T-helper 1 cell (primary cell): ENCODE results near the gene QKI.

ENCODE experiments used
- DNase-seq, 5 donors: peaks; one replicate each; pipeline ENCODE4 v3.0.0-alpha.2; 2012 to 2020

The QKI gene

GRCh38 chr6:163490826-163491577 lies 76.5 kb downstream of the QKI start:
- peak in 1 of 5 donors; percentile 10 for DNase-seq

DNA sequence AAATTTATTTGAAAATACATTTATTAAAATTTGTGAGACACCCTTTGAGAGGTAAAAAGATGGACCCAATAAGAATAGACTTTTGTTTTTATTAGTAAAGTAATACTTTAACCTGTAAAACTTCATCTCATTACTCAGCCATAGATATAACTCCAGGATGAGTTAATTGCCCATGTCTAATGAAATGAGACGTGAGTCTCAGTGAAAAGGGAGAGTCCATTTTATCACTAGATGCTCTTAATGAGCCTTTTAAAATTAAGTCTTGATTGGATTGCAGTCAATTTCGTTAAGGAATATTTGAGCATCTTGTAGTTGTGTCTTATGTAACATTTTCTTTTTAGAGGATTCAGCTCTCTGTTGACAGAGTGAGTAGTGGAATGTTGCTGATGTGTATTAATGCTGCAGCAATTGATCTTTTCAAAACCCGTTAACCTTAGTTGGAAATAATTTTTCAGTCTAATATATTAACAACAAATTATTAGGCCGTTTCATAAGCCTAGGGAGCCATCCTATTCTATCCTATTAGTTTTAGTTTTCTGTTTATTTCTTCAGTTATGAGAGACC lies 77.3 kb downstream of the QKI start:
- DNase-seq: no peak

DNA sequence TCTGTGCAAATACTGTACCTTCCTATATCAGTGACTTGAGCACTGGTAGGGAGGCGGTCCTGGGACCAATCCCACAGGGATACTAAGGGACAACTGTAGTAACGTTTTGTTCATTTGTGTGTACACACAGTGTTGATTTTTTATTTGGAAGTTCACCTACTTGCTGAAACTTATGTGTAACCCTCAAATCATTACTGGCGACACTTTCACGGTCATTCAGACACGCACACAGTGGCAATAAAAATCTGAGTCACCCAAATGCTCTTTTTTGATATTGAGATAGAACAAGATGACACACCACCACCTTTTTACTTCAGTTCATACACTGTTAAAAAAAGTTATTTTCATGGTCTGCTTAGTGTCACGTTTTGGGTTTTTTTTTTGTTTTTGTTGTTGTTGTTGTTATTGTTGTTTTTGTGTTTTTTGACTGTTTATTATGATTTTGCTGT lies 79.8 kb downstream of the QKI start:
- DNase-seq: no peak

DNA sequence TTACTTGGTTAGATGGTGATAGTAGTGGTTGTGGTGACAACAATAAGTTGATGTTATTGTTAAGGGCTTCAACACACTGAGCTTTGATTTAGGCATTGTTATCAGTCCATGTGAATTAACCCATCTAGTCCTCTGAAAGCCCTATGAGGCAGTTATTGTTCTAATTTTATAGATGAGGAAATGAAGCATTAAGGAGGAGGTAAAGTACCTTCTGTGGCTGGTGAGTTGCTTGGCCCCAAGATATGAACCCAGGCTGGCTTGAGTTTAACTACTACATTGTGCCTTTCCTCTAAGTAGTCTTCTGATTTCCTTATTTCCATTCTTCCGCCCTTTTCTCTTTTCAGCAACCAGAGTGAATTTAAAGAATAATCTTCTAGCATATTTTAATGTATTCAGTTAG lies 81.7 kb downstream of the QKI start:
- DNase-seq: no peak

DNA sequence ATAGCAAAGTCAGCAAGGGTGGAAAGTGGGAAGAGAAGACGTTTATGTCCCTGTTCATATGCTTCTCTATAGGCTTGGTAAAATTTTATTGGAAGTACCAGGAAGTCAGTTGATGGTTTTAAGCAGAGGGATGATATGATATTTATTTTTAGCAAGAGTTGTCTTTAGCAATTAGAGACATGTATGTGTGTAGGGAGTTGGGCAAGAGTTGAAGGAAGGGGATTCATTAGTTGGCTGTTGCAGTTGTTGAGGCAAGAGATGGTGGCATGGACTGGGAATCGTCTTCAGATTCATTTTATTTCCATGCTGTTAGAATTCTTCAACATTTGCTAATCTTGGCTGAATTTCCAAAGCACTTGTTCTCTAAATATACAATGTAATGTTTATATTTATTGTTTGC lies 85.6 kb downstream of the QKI start:
- no peak for DNase-seq

- no peak for DNase-seq
These were observed 86.5 kb downstream of the QKI start for GRCh38 chr6:163501026-163501425.

DNA sequence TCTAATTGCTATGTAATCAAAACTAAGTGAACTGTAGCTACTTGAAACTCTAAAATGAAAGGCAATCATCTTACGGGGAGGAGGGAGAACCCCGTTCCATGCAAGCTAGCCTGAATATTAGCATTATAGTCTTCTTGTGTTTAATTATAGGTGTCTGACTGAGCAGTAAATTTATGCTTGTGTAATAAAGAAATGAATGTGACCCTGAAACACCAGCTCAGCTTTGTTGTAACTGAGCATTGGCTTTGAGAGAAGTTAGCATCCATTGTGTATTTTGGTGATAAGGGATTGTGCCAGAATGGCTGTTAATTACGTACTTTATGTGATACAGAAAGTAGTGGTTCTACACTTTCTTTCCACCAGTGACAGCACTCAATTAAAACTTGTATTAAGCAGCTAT lies 86.9 kb downstream of the QKI start:
- no peak for DNase-seq

- no peak for DNase-seq
These were observed 90.6 kb downstream of the QKI start for GRCh38 chr6:163504984-163505640.

GRCh38 chr6:163507965-163508364 lies 93.4 kb downstream of the QKI start:
- DNase-seq: no peak

GRCh38 chr6:163513003-163513402 lies 98.5 kb downstream of the QKI start:
- no peak for DNase-seq

- DNase-seq: no peak
These were observed 99.2 kb downstream of the QKI start for GRCh38 chr6:163513570-163514166.

DNA sequence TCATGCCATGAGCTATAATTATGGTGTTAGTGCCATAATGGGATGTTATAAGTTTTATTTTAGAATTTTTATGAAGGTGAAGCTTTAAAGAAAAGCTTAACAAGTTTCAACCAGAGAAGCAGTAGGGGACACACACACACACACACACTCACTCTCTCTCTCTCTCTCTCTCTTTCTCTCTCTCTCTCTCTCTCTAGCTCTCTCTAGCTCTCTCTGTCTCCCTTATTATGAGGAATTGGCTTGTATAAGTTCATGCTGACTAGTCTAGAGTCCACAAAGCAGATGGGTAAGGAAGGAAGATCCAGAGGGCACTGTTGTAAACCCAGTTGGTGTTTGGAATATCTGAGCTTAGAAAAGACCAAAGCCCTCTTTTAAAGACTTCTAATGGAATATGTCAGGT lies 102.4 kb downstream of the QKI start:
- no peak for DNase-seq

DNA sequence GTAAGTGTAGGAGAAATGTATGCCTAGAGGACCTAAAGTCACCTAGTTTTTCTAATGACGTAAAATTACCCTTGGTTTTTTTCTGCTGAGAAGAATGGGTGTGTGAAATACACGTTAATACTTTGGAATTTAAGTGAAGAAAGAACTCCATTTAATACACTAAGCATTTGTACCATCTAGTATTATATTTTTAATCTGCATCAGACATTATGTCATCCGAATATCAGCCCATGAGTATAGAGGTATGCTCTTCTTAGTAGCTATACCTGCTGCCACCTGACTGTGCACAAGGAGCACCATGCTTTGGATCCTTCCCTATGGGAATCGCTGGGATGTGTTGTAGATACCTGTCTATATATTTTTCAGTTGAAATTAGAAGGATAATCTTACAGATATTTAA lies 106.4 kb downstream of the QKI start:
- DNase-seq: no peak

GRCh38 chr6:163522033-163522432 lies 107.5 kb downstream of the QKI start:
- no peak for DNase-seq

GRCh38 chr6:163525926-163526325 lies 111.4 kb downstream of the QKI start:
- DNase-seq: no peak

DNA sequence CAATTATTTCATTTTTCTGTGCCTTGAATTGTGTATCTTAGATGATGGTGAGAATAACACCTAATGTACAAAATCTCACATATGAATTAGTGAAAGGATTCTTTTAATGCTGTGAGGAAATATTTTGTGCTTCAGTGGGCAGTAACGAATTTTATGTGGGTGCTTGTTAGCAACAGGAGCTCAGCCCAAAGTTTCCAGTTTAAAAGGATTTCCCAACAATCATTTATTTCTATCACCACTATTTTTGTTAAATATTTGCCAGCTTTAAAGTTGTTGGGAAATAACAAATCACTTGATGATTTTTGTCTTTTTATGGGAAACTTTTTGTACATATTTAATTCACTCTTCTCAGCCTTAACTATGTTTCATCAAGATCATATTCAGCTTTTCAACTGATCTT lies 111.8 kb downstream of the QKI start:
- no peak for DNase-seq

- DNase-seq: no peak
These were observed 112.8 kb downstream of the QKI start for GRCh38 chr6:163527291-163527690.

DNA sequence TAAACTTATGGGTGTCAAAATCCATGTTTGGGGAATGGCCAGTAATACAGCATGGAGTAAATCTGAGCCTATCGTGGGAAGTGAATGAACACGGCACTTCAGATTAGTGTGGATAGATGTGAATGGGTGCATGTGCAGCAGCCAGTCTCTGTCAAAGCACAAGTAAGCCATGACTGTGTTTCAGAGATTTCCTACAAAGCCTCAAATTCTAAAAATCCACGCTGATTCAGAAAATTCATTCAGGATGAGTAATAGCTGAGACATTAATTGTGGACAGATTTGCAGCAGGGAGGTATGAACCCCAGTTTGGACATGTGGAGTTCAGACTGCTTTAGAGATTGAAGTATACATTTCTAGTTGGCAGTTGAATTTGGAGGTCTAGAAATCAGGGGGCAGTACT lies 115.1 kb downstream of the QKI start:
- DNase-seq: no peak

DNA sequence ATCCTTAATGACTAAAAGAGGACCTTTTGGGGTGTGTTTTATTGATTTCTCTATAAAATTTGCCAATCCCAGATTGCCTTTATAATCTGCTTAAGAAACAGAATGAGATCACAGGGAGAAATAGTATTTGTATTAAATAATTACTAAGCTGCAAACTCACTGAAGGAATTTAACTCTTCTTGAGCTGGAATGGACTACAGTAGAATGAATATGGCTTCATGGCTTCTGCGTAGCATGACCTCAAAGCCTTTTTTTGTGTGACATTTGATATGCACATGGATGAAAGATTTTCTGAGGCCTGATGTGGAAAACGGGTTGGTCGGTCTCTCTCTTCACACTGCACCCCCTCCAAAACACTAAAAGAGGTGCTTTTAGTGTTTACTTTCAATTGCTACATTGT lies 115.9 kb downstream of the QKI start:
- no peak for DNase-seq

DNA sequence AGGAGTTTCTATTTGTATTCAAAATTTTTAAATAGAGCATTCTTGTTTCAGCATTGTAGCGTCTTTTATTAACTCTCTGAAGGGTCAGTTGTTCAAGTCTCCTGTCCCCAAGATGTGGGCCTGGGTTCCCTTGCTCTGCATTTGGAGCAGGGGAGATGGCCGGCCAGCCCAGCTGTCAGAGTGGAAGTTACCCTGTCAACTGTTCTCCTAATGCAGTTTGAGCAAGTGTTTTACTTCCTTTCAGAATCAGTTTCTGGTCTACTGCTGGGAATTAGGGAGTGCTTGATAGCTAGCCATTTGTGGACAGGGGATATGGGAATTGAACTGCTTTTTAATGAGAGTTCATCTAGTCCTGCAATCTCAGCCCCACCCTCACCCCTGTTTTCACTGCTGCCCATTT lies 116.6 kb downstream of the QKI start:
- DNase-seq: no peak

- DNase-seq: no peak
These were observed 118.1 kb downstream of the QKI start for GRCh38 chr6:163532526-163533078.

- no peak for DNase-seq
These were observed 118.9 kb downstream of the QKI start for GRCh38 chr6:163533443-163533842.

GRCh38 chr6:163536770-163537169 lies 122.3 kb downstream of the QKI start:
- no peak for DNase-seq

- no peak for DNase-seq
These were observed 123.8 kb downstream of the QKI start for GRCh38 chr6:163538331-163538730.
